Endothelial cell of umbilical vein (primary cell): ENCODE results near the gene STK32C.

Experiments
- CTCF ChIP-seq, 2 donors: IDR thresholded peaks; 1 replicate in 1 of 2; 2 replicates in 1 of 2; pipeline ENCODE4 v1.5.1; 2011; ENCODE audit warnings: low read length in 2 of 2, mild to moderate bottlenecking in 2 of 2, moderate library complexity in 2 of 2, control low read depth in 1 of 2, inconsistent platforms in 1 of 2, low read depth in 1 of 2; ENCODE audit not compliant: insufficient read depth in 1 of 2; ENCODE audit errors: extremely low read depth in 1 of 2
- EZH2 ChIP-seq: IDR thresholded peaks from 2 replicates; pipeline ENCODE4 v1.6.1; 2012; ENCODE audit warnings: borderline replicate concordance, low read depth, mild to moderate bottlenecking, moderate library complexity, low read length, inconsistent platforms; ENCODE audit not compliant: severe bottlenecking
- POLR2AphosphoS5 ChIP-seq: IDR thresholded peaks from 2 replicates; pipeline ENCODE4 v1.6.1; 2012; ENCODE audit warnings: low read depth, mild to moderate bottlenecking, control low read depth, low read length, moderate library complexity; ENCODE audit not compliant: insufficient read depth

- no peak for TF ChIP-seq CTCF (IDR thresholded peaks at IDR 0.05; ENCODE audit: extremely low read depth in 1 of 2, insufficient read depth in 1 of 2, low read depth in 1 of 2, low read length in 2 of 2)
- TF ChIP-seq EZH2, result no peak
- TF ChIP-seq POLR2AphosphoS5, result no peak
Observed at GRCh38 chr10:132313865-132314264, 6.1 kb upstream of the STK32C start.
